ENCODE data around the gene ARFGEF3. TPM values are rescaled to one million over a fixed set of nuclear protein-coding genes. Genes with fewer than 3 reads are reported as not detected.

The ARFGEF3 gene
- total and polyA plus RNA-seq, 10 of the 15 experiments (the other 5 are each of a cell fraction or from before 2014, with no cell fraction given) = under 0.01 to 0.08 (median 0.02) TPM; not detected in 1

DNA sequence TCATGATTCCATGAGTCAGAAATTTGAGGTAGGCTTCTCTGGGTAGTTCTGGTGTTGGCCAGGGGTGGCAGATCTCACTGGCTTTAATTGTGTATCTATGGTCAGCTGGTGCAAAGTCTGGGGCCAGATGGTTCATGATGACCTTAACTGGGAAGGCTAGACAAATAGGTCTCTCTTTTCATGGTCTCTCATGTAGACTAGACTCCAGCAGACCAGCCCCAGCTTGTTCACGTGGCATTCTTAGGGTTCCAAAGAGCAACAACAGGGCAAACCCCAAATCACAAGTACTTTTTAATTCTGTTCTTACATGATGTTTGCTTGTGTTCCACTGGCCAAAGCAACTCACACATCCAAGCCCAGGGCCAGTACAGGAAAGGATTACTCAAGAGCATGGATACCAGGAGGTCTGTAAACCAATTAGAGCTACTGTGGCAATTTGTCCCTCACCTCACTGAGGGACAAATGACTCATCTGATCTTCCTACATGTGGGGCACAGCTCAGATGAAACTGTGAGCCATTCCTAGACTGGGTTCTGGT lies 136.1 kb downstream of the ARFGEF3 start:
- Histone ChIP-seq H3K4me3 (no peak overlapping the region), H3K36me3 (ENCODE audit: control insufficient read depth in 2 of 2, insufficient read depth in 2 of 2, low read length in 1 of 2) (no peaks in the 10 kb centered on the region), H3K27ac (ENCODE audit: control insufficient read depth, insufficient read depth) (no peak overlapping the region), H3K9me3 (replicated peaks; ENCODE audit: control insufficient read depth, insufficient read depth, low read length) (no peaks in the 10 kb centered on the region), H3K27me3 (replicated peaks in 1 of 2; ENCODE audit: control insufficient read depth in 2 of 2, insufficient read depth in 2 of 2, low read length in 1 of 2) (no peaks in the 10 kb centered on the region), H3K4me2 (ENCODE audit: control insufficient read depth, insufficient read depth) (no peak overlapping the region), H3K4me1 (ENCODE audit: control insufficient read depth, insufficient read depth, low read length) (no peaks in the 10 kb centered on the region), H3K79me2 (ENCODE audit: control insufficient read depth, insufficient read depth, low read length) (no peaks in the 10 kb centered on the region), H3K9ac (ENCODE audit: control insufficient read depth, insufficient read depth, low read length) (no peak overlapping the region), H4K20me1 (ENCODE audit: control insufficient read depth, insufficient read depth) (no peaks in the 10 kb centered on the region), H2AFZ (ENCODE audit: control insufficient read depth, low read depth, low read length) (no peak overlapping the region)
- DNase-seq (ENCODE audit: low read depth, low spot score) (no peak), ATAC-seq (no peak), FAIRE-seq (no peak)
- BruUV-seq (replicated peaks) = no TSS peak
- ChIA-PET RAD21 (ENCODE audit: unreplicated experiment) (no interaction called here), POLR2A (no interaction called here), CTCF (no interaction called here), SMC1A (ENCODE audit: uncharacterized antibody, unreplicated experiment) (interaction anchor here (0.6 kb wide), 1 partner anchor 63 kb away, joined by 3 read pairs; no protein-coding TSS in a partner anchor)
- TF ChIP-seq LARP7 (IDR thresholded peaks at IDR 0.05) (no peak), CHD2 (IDR thresholded peaks at IDR 0.05; ENCODE audit: borderline replicate concordance, low read depth, low read length) (no peak), ZNF217 (IDR thresholded peaks at IDR 0.05) (no peak), WRNIP1 (IDR thresholded peaks at IDR 0.05; ENCODE audit: borderline replicate concordance, low read depth, low read length) (no peak), POLR2AphosphoS2 (IDR thresholded peaks at IDR 0.05; ENCODE audit: low read depth, low read length) (no peak), POU2F2 (IDR thresholded peaks at IDR 0.05; ENCODE audit: borderline replicate concordance, low read depth, low read length) (no peak), GATAD2B (conservative IDR thresholded peaks at IDR 0.05; ENCODE audit: low read depth) (no peak), NR2C1 (IDR thresholded peaks at IDR 0.05) (no peak), CREM (IDR thresholded peaks at IDR 0.05; ENCODE audit: low read depth) (no peak), NFYB (IDR thresholded peaks at IDR 0.05; ENCODE audit: insufficient read depth, low read depth, low read length) (no peak), EED (IDR thresholded peaks at IDR 0.05; ENCODE audit: low read depth) (no peak), ZSCAN29 (IDR thresholded peaks at IDR 0.05) (no peak), ZNF274 (IDR thresholded peaks at IDR 0.05; ENCODE audit: insufficient read depth, insufficient read length) (no peak)
- TF ChIP-seq, protein P1, sequence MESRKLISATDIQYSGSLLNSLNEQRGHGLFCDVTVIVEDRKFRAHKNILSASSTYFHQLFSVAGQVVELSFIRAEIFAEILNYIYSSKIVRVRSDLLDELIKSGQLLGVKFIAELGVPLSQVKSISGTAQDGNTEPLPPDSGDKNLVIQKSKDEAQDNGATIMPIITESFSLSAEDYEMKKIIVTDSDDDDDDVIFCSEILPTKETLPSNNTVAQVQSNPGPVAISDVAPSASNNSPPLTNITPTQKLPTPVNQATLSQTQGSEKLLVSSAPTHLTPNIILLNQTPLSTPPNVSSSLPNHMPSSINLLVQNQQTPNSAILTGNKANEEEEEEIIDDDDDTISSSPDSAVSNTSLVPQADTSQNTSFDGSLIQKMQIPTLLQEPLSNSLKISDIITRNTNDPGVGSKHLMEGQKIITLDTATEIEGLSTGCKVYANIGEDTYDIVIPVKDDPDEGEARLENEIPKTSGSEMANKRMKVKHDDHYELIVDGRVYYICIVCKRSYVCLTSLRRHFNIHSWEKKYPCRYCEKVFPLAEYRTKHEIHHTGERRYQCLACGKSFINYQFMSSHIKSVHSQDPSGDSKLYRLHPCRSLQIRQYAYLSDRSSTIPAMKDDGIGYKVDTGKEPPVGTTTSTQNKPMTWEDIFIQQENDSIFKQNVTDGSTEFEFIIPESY (IDR thresholded peaks at IDR 0.05) = no peak
- WGBS (ENCODE audit: insufficient coverage, insufficient replicate concordance, low lambda C conversion rate, missing lambda C conversion rate) = 0% methylated on average over 1 of the region's 1 CpG
- in situ Hi-C loops (cut with MboI) = no loop called here
- intact Hi-C loops (cut with micrococcal nuclease; ENCODE audit: unreplicated experiment) = no loop called here

Data from GM12878 (cell line).